ENCODE measurements around the gene SMPD3.

Gene SMPD3

GRCh38 chr16:68367891-68368290 lies 80.4 kb downstream of the SMPD3 start:
- Histone ChIP-seq H3K4me1 (ENCODE audit: control insufficient read depth, insufficient read depth, low read length) (0 out of 2 replicates have a peak, but pooled peaks cover 4% of the 10 kb centered on the region), H3K4me3 (ENCODE audit: low read depth, low read length) (no peak overlapping the region), H3K9me3 (ENCODE audit: control insufficient read depth, insufficient read depth, low read length) (no peaks in the 10 kb centered on the region), H3K9ac (ENCODE audit: low read depth, low read length) (no peak overlapping the region), H3K27me3 (ENCODE audit: control insufficient read depth, insufficient read depth, low read length) (no peaks in the 10 kb centered on the region), H3K36me3 (ENCODE audit: control insufficient read depth, insufficient read depth, low read length) (no peaks in the 10 kb centered on the region), H3K27ac (ENCODE audit: low read depth, low read length) (no peak overlapping the region)

DNA sequence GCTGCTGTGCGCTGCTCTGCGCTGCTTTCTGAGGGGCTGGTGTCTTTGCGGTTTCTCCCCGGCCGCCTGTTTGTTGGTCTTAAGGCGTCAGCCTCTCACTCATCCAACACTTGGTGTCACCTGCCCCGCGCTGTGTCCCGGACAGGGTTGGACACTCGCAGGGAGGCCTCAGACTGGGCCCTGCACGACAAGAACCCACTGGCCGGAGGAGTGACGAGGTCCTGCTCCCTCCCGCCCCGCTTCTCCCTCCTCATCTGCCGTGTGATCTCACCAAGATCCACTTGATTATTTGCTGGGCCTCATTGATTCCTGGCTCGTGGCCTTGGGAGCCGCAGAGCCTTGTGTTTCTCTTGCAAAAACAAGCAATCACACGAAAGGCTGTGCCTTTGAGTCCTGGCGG lies 80.9 kb downstream of the SMPD3 start:
- H3K27ac ChIP-seq (ENCODE audit: low read depth, low read length) = no peak overlapping the region
- H3K27me3 ChIP-seq (ENCODE audit: control insufficient read depth, insufficient read depth, low read length) = no peaks in the 10 kb centered on the region
- H3K9ac ChIP-seq (ENCODE audit: low read depth, low read length) = no peak overlapping the region
- H3K36me3 ChIP-seq (ENCODE audit: control insufficient read depth, insufficient read depth, low read length) = no peaks in the 10 kb centered on the region
- no peaks in the 10 kb centered on the region for H3K9me3 ChIP-seq (ENCODE audit: control insufficient read depth, insufficient read depth, low read length)
- H3K4me3 ChIP-seq (ENCODE audit: low read depth, low read length) = no peak overlapping the region
- H3K4me1 ChIP-seq (ENCODE audit: control insufficient read depth, insufficient read depth, low read length) = 0 out of 2 replicates have a peak, but pooled peaks cover 4% of the 10 kb centered on the region

DNA sequence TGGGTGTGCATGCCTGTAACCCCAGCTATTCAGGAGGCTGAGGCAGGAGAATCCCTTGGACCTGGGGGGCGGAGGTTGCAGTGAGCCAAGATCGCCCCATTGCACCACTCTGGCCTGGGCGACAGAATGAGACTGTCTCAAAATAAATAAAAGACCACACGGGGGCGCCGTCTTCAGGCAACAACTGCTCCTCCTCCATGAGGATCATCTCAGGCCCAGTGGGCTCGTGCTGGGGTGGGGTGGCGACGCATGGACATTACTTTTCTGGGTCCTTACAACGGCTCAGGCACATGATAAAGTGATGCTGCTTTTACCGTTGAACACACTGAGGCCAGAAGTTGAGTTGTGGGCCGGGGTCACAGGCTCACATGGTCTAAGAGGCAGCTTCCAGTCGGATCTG lies 81.3 kb downstream of the SMPD3 start:
- no peaks in the 10 kb centered on the region for H3K9me3 ChIP-seq (ENCODE audit: control insufficient read depth, insufficient read depth, low read length)
- H3K4me3 ChIP-seq (ENCODE audit: low read depth, low read length) = no peak overlapping the region
- no peak overlapping the region for H3K9ac ChIP-seq (ENCODE audit: low read depth, low read length)
- no peak overlapping the region for H3K27ac ChIP-seq (ENCODE audit: low read depth, low read length)
- H3K4me1 ChIP-seq (ENCODE audit: control insufficient read depth, insufficient read depth, low read length) = 0 out of 2 replicates have a peak, but pooled peaks cover 4% of the 10 kb centered on the region
- H3K27me3 ChIP-seq (ENCODE audit: control insufficient read depth, insufficient read depth, low read length) = no peaks in the 10 kb centered on the region
- no peaks in the 10 kb centered on the region for H3K36me3 ChIP-seq (ENCODE audit: control insufficient read depth, insufficient read depth, low read length)

DNA sequence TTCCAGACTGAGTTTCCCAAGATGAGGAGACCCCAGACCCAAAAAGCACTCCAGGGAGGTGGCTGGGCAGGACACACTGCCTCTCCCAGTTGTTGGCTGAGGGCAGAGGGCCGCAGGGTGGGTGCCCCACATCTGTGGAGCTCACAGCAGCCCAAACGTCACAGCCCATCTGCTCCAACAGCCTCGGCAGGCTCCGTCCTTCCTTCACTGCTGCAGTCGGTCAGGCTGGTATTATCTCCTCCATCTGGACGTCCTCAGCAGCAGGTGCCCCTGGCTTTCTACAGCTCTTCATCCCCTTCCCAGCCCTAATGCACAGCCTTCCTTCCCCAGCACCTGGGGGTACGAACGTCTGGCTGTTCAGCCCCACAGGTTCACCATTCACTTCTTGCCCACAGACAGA lies 82.2 kb downstream of the SMPD3 start:
- Histone ChIP-seq H3K9ac (ENCODE audit: low read depth, low read length) (no peak overlapping the region), H3K9me3 (ENCODE audit: control insufficient read depth, insufficient read depth, low read length) (no peaks in the 10 kb centered on the region), H3K36me3 (ENCODE audit: control insufficient read depth, insufficient read depth, low read length) (no peaks in the 10 kb centered on the region), H3K4me3 (ENCODE audit: low read depth, low read length) (no peak overlapping the region), H3K27me3 (ENCODE audit: control insufficient read depth, insufficient read depth, low read length) (no peaks in the 10 kb centered on the region), H3K27ac (ENCODE audit: low read depth, low read length) (no peak overlapping the region), H3K4me1 (ENCODE audit: control insufficient read depth, insufficient read depth, low read length) (0 out of 2 replicates have a peak, but pooled peaks cover 4% of the 10 kb centered on the region)

- no peak overlapping the region for H3K9ac ChIP-seq (ENCODE audit: low read depth, low read length)
- no peaks in the 10 kb centered on the region for H3K27me3 ChIP-seq (ENCODE audit: control insufficient read depth, insufficient read depth, low read length)
- no peaks in the 10 kb centered on the region for H3K36me3 ChIP-seq (ENCODE audit: control insufficient read depth, insufficient read depth, low read length)
- H3K4me1 ChIP-seq (ENCODE audit: control insufficient read depth, insufficient read depth, low read length) = 0 out of 2 replicates have a peak, but pooled peaks cover 4% of the 10 kb centered on the region
- no peak overlapping the region for H3K4me3 ChIP-seq (ENCODE audit: low read depth, low read length)
- no peaks in the 10 kb centered on the region for H3K9me3 ChIP-seq (ENCODE audit: control insufficient read depth, insufficient read depth, low read length)
- no peak overlapping the region for H3K27ac ChIP-seq (ENCODE audit: low read depth, low read length)
Measured at GRCh38 chr16:68365167-68365817, 83.0 kb downstream of the SMPD3 start.

GRCh38 chr16:68364561-68364998 lies 83.7 kb downstream of the SMPD3 start:
- no peak overlapping the region for H3K4me3 ChIP-seq (ENCODE audit: low read depth, low read length)
- no peaks in the 10 kb centered on the region for H3K36me3 ChIP-seq (ENCODE audit: control insufficient read depth, insufficient read depth, low read length)
- no peak overlapping the region for H3K27ac ChIP-seq (ENCODE audit: low read depth, low read length)
- H3K9me3 ChIP-seq (ENCODE audit: control insufficient read depth, insufficient read depth, low read length) = no peaks in the 10 kb centered on the region
- H3K4me1 ChIP-seq (ENCODE audit: control insufficient read depth, insufficient read depth, low read length) = 0 out of 2 replicates have a peak, but pooled peaks cover 4% of the 10 kb centered on the region
- H3K9ac ChIP-seq (ENCODE audit: low read depth, low read length) = no peak overlapping the region
- H3K27me3 ChIP-seq (ENCODE audit: control insufficient read depth, insufficient read depth, low read length) = no peaks in the 10 kb centered on the region

DNA sequence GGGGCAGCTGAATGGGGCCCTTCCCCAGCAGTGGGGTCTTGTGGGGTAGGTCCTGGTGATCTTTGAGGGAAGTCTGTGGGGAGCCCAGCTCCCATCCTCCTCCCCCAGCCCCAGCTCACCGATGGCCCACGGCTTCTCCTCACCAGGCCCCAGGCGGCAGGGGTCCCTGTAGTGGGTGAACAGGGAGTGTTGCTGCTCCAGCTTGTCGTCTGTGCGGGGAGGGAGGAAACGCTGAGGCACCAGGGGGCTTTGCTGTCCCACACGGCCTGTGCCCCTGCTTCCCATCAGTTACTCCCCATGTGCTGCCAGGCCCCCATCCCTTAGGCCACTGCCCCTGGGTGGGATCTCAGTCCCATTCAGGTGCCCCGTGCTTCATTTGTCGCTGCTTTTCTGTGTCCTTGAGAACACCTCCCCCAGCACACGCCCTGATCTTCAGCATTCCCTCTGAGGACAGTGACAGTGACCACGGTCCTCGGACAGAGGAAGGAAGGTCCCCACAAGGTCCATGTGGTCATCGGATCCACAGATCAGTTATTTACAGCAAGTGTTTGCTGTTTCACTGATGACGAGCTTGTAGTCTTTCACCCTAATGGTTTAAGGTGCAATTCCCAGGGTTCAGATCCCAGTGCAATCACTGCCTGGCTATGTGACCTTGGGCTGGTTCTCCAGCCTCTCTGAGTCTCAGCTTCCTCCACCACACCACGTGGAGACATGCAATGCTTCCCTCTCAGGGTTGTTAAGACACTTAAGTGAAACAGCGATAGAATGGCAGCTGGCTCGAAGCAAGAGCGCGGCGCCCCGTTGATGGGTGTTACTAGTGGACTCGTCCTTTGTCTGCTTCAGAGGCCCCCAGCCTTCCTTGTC lies 84.4 kb downstream of the SMPD3 start:
- H3K27me3 ChIP-seq (ENCODE audit: control insufficient read depth, insufficient read depth, low read length) = no peaks in the 10 kb centered on the region
- no peak overlapping the region for H3K27ac ChIP-seq (ENCODE audit: low read depth, low read length)
- H3K36me3 ChIP-seq (ENCODE audit: control insufficient read depth, insufficient read depth, low read length) = no peaks in the 10 kb centered on the region
- H3K4me3 ChIP-seq (ENCODE audit: low read depth, low read length) = no peak overlapping the region
- no peaks in the 10 kb centered on the region for H3K9me3 ChIP-seq (ENCODE audit: control insufficient read depth, insufficient read depth, low read length)
- H3K4me1 ChIP-seq (ENCODE audit: control insufficient read depth, insufficient read depth, low read length) = 0 out of 2 replicates have a peak, but pooled peaks cover 4% of the 10 kb centered on the region
- H3K9ac ChIP-seq (ENCODE audit: low read depth, low read length) = no peak overlapping the region

GRCh38 chr16:68362947-68363657 lies 85.2 kb downstream of the SMPD3 start:
- Histone ChIP-seq H3K27me3 (ENCODE audit: control insufficient read depth, insufficient read depth, low read length) (no peaks in the 10 kb centered on the region), H3K27ac (ENCODE audit: low read depth, low read length) (no peak overlapping the region), H3K36me3 (ENCODE audit: control insufficient read depth, insufficient read depth, low read length) (peaks cover 5% of the 10 kb centered on the region), H3K9me3 (ENCODE audit: control insufficient read depth, insufficient read depth, low read length) (no peaks in the 10 kb centered on the region), H3K9ac (ENCODE audit: low read depth, low read length) (no peak overlapping the region), H3K4me3 (ENCODE audit: low read depth, low read length) (no peak overlapping the region), H3K4me1 (ENCODE audit: control insufficient read depth, insufficient read depth, low read length) (0 out of 2 replicates have a peak, but pooled peaks cover 4% of the 10 kb centered on the region)

GRCh38 chr16:68362262-68362913 lies 85.9 kb downstream of the SMPD3 start:
- Histone ChIP-seq H3K4me3 (ENCODE audit: low read depth, low read length) (no peak overlapping the region), H3K27me3 (ENCODE audit: control insufficient read depth, insufficient read depth, low read length) (no peaks in the 10 kb centered on the region), H3K4me1 (ENCODE audit: control insufficient read depth, insufficient read depth, low read length) (0 out of 2 replicates have a peak, but pooled peaks cover 3% of the 10 kb centered on the region), H3K9me3 (ENCODE audit: control insufficient read depth, insufficient read depth, low read length) (no peaks in the 10 kb centered on the region), H3K27ac (ENCODE audit: low read depth, low read length) (no peak overlapping the region), H3K36me3 (ENCODE audit: control insufficient read depth, insufficient read depth, low read length) (peaks cover 12% of the 10 kb centered on the region), H3K9ac (ENCODE audit: low read depth, low read length) (no peak overlapping the region)

DNA sequence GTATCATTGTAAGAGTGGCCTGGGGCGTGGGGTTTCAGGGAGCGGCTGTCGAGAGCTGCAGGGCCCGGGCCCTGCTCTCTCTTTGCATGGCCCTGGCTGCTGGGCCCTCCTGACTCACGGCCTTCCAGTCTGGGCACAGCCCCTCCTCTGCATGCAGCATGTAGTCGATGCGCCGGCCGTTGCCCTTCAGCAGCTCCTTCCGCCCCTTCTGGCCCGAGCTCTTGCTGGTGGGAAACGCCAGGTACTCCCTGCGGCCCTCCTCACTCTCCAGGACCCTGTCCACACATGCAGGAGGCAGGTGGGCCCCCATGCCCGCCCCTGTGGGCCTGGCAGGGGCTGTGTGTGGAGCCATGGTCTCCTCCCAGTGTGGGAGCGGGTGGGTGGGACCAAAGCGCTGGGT lies 86.8 kb downstream of the SMPD3 start:
- Histone ChIP-seq H3K4me3 (ENCODE audit: low read depth, low read length) (no peak overlapping the region), H3K4me1 (ENCODE audit: control insufficient read depth, insufficient read depth, low read length) (no peaks in the 10 kb centered on the region), H3K27me3 (ENCODE audit: control insufficient read depth, insufficient read depth, low read length) (no peaks in the 10 kb centered on the region), H3K27ac (ENCODE audit: low read depth, low read length) (no peak overlapping the region), H3K9me3 (ENCODE audit: control insufficient read depth, insufficient read depth, low read length) (no peaks in the 10 kb centered on the region), H3K9ac (ENCODE audit: low read depth, low read length) (no peak overlapping the region), H3K36me3 (ENCODE audit: control insufficient read depth, insufficient read depth, low read length) (peaks cover 21% of the 10 kb centered on the region)
